IMR-90 (cell line): ENCODE measurements around the gene ZNF827. TPM values are rescaled to one million over a fixed set of nuclear protein-coding genes. Genes with fewer than 3 reads are reported as not detected.

Source experiments
- ATAC-seq: fragments of 200-7000 bp; cut with Tn5 transposase; 2 replicates; pipeline ENCODE4 v1.9.1; 2020; ENCODE audit warnings: low read depth, mild to moderate bottlenecking, moderate library complexity
- BruUV-seq: library from RNA; stranded (reverse); fragments of 400-500 nt; replicated peaks from 2 replicates; lab custom pipeline; 2021; lab: Mats Ljungman, UMichigan
- CTCF ChIA-PET: fragments of 300-600 bp; formaldehyde crosslinking; extraction: SDS; loops from one replicate; lab custom pipeline; 2021; ENCODE audit warnings: antibody characterized with exemption; lab: Yijun Ruan, JAX
- POLR2A ChIA-PET: fragments of 300-600 bp; sonication (Branson Sonifier 250); formaldehyde crosslinking; loops from one replicate; lab custom pipeline; 2022; ENCODE audit warnings: antibody characterized with exemption; ENCODE audit not compliant: unreplicated experiment; lab: Charles Lee
- DNase-seq: peaks from one replicate; pipeline ENCODE4 v3.0.0; 2013
- H2AFZ ChIP-seq: replicated peaks from 2 replicates; pipeline ENCODE3; 2013; ENCODE audit warnings: low read length, mild to moderate bottlenecking; ENCODE audit not compliant: poor library complexity
- H2AK5ac ChIP-seq: 2 replicates; pipeline ENCODE4 v1.6.1; 2013; ENCODE audit warnings: low read depth, low read length, inconsistent platforms
- H2AK9ac ChIP-seq: replicated peaks from 2 replicates; pipeline ENCODE3; 2013; ENCODE audit warnings: mild to moderate bottlenecking, low read depth, low read length, moderate library complexity; ENCODE audit not compliant: poor library complexity
- H2BK120ac ChIP-seq: 2 replicates; pipeline ENCODE4 v1.6.1; 2013; ENCODE audit warnings: low read depth, low read length, inconsistent platforms
- H2BK15ac ChIP-seq: 3 replicates; pipeline ENCODE4 v1.6.1; 2013; ENCODE audit warnings: low read depth, low read length, inconsistent platforms
- H2BK20ac ChIP-seq: 2 replicates; pipeline ENCODE4 v1.6.1; 2013; ENCODE audit warnings: low read depth, mild to moderate bottlenecking, inconsistent platforms, low read length, moderate library complexity
- H2BK5ac ChIP-seq: 2 replicates; pipeline ENCODE4 v1.6.1; 2013; ENCODE audit warnings: mild to moderate bottlenecking, low read depth, low read length, inconsistent platforms; ENCODE audit not compliant: poor library complexity, severe bottlenecking
- H3K14ac ChIP-seq: replicated peaks from 2 replicates; pipeline ENCODE4 v1.6.1; 2013; ENCODE audit warnings: low read depth, low read length, inconsistent platforms
- H3K18ac ChIP-seq: 2 replicates; pipeline ENCODE4 v1.6.1; 2013; ENCODE audit warnings: low read depth, low read length, control low read depth
- H3K23ac ChIP-seq: 2 replicates; pipeline ENCODE4 v1.6.1; 2013; ENCODE audit warnings: low read depth, low read length, inconsistent platforms
- H3K27ac ChIP-seq: 2 replicates; pipeline ENCODE4 v1.5.1; 2013; ENCODE audit warnings: mild to moderate bottlenecking, control low read depth, low read length; ENCODE audit not compliant: insufficient read depth
- H3K27me3 ChIP-seq: 2 replicates; pipeline ENCODE4 v1.6.1; 2013; ENCODE audit warnings: low read length; ENCODE audit not compliant: control insufficient read depth, insufficient read depth
- H3K36me3 ChIP-seq: 2 replicates; pipeline ENCODE4 v1.6.1; 2013; ENCODE audit warnings: low read length, mixed read lengths; ENCODE audit not compliant: control insufficient read depth, insufficient read depth
- H3K4ac ChIP-seq: 2 replicates; pipeline ENCODE4 v1.6.1; 2013; ENCODE audit warnings: low read depth, low read length, inconsistent platforms
- H3K4me1 ChIP-seq: 2 replicates; pipeline ENCODE4 v1.6.1; 2013; ENCODE audit warnings: low read length, mixed read lengths; ENCODE audit not compliant: control insufficient read depth, insufficient read depth
- H3K4me2 ChIP-seq: 2 replicates; pipeline ENCODE4 v1.6.1; 2013; ENCODE audit warnings: low read depth, mild to moderate bottlenecking, control low read depth, low read length, moderate library complexity
- H3K4me3 ChIP-seq: 2 replicates; pipeline ENCODE4 v1.5.1; 2013; ENCODE audit warnings: low read depth, mild to moderate bottlenecking, control low read depth, low read length, moderate library complexity; ENCODE audit not compliant: insufficient read depth
- H3K56ac ChIP-seq: 2 replicates; pipeline ENCODE4 v1.6.1; 2013; ENCODE audit warnings: low read length, inconsistent platforms; ENCODE audit not compliant: insufficient read depth; ENCODE audit errors: extremely low read depth
- H3K79me1 ChIP-seq, 2 experiments: 2 replicates each; pipeline ENCODE4 v1.6.1; 2013; ENCODE audit warnings: low read length in 2 of 2, inconsistent platforms in 1 of 2, low read depth in 1 of 2
- H3K9ac ChIP-seq: 2 replicates; pipeline ENCODE4 v1.6.1; 2013; ENCODE audit warnings: low read depth, low read length, control low read depth
- H3K9me1 ChIP-seq: 2 replicates; pipeline ENCODE4 v1.6.1; 2013; ENCODE audit warnings: low read length, inconsistent platforms; ENCODE audit not compliant: insufficient read depth
- H3K9me3 ChIP-seq: 2 replicates; pipeline ENCODE4 v1.6.1; 2013; ENCODE audit warnings: low read length; ENCODE audit not compliant: control insufficient read depth, insufficient read depth
- H4K20me1 ChIP-seq: 2 replicates; pipeline ENCODE4 v1.6.1; 2013; ENCODE audit warnings: low read length, inconsistent platforms; ENCODE audit not compliant: insufficient read depth
- H4K5ac ChIP-seq: 2 replicates; pipeline ENCODE4 v1.6.1; 2013; ENCODE audit warnings: mild to moderate bottlenecking, low read depth, low read length, control low read depth
- H4K8ac ChIP-seq, 2 experiments: 2 replicates each; pipeline ENCODE4 v1.6.1; 2013; ENCODE audit warnings: low read depth in 2 of 2, low read length in 2 of 2, control low read depth in 1 of 2, inconsistent platforms in 1 of 2
- H4K91ac ChIP-seq: 2 replicates; pipeline ENCODE4 v1.6.1; 2013; ENCODE audit warnings: low read depth, low read length, inconsistent platforms; ENCODE audit not compliant: insufficient read depth
- RFX5 ChIP-seq: IDR thresholded peaks from 2 replicates; pipeline ENCODE4 v1.8.0; 2012; ENCODE audit warnings: low read depth, mild to moderate bottlenecking, low read length, moderate library complexity
- WGBS, 2 experiments: methylation state at CpG; one replicate each; pipeline versions ENCODE4 v1.1.5 to v1.1.7; 2013; ENCODE audit warnings: missing lambda C conversion rate in 2 of 2; ENCODE audit not compliant: insufficient read length in 1 of 2; ENCODE audit errors: extremely low coverage in 2 of 2; 5-methylcytosine and 5-hydroxymethylcytosine counted together
- dilution Hi-C: fragments of 300-500 bp; cut with HindIII; formaldehyde crosslinking; loops from one replicate; pipeline ENCODE4 v1.14.3; 2018; ENCODE audit warnings: low sequenced_read_pairs; ENCODE audit not compliant: unreplicated experiment
- in situ Hi-C: fragments of 300-500 bp; cut with MboI; formaldehyde crosslinking; loops from 3 replicates; pipeline ENCODE4 v1.14.3; 2019; ENCODE audit warnings: low sequenced_read_pairs, inconsistent platforms, mixed read lengths
- intact Hi-C: fragments of 100-400 bp; cut with micrococcal nuclease; formaldehyde crosslinking; loops from 2 replicates; pipeline ENCODE4 v1.10.0; 2022
- polyA plus RNA-seq, 3 experiments: library from polyadenylated mRNA; depleted of rRNA; stranded (reverse); fragments of >200 nt; gene quantifications; 2 replicates each; pipeline ENCODE4 v1.2.3, GENCODE V29; 2012; ENCODE audit warnings: low replicate concordance in 1 of 3
- total RNA-seq: library from RNA; depleted of rRNA; stranded (reverse); fragments of >200 nt; gene quantifications from 2 replicates; pipeline ENCODE4 v1.2.3, GENCODE V29; 2012

The ZNF827 gene
- total and polyA plus RNA-seq, 2 of the 4 experiments (the other 2 are of a cell fraction) = 6.6 to 31.7 TPM

DNA sequence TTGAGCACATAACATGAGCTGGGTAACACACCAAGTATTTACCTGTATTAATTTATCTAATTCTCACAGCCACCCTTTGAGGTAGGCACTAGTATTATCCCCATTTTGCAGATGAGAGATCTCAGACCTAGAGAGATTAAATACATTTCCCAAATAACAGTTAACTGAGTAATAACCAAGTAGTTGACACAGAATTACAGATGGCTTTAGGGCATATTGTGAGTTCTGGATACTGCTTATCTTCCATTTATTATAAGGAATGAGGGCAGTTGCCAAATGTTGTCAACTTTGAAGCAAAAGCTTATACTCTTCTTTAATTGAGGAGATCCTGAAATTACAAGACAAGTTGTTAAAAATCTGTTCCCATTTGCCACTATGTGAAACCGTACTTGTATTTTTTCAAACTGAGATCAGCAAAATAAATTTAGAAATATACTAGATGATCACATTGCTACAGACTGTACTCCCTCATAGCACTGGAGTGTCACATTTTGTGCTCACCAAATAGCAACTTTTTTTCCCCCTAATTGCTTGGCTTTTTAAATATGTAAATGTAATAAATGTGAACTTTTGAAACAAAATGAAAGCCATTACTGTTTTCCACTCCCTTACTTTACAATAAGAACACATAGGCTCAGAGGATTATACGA is 62.0 kb downstream of the ZNF827 start:
- ATAC-seq = no peak
- ChIA-PET POLR2A (no interaction called here), CTCF (no interaction called here)

More for the DNA sequence above, 62.0 kb downstream of the ZNF827 start:
- Histone ChIP-seq H3K4me2 (no peak overlapping the region), H3K79me1 (peaks cover 12 to 29% of the 10 kb centered on the region in 2 experiments), H3K9ac (no peak overlapping the region), H3K23ac (no peak overlapping the region), H2AK5ac (no peak overlapping the region), H3K9me1 (peaks cover 3% of the 10 kb centered on the region), H4K8ac (no peak overlapping the region), H4K91ac (no peak overlapping the region), H4K20me1 (no peaks in the 10 kb centered on the region), H2AFZ (no peak overlapping the region), H3K56ac (no peak overlapping the region), H3K36me3 (peaks cover 2% of the 10 kb centered on the region; the same call in 1 of the 2 replicates), H2AK9ac (no peak overlapping the region), H2BK120ac (no peak overlapping the region), H3K9me3 (no peaks in the 10 kb centered on the region), H4K5ac (no peak overlapping the region), H3K27ac (no peak overlapping the region), H2BK15ac (no peak overlapping the region), H3K4ac (no peak overlapping the region), H3K27me3 (no peaks in the 10 kb centered on the region), H3K4me3 (no peak overlapping the region), H3K18ac (no peak overlapping the region), H3K4me1 (peaks cover 8% of the 10 kb centered on the region), H3K14ac (no peak overlapping the region), H2BK5ac (no peak overlapping the region), H2BK20ac (no peak overlapping the region)
- dilution Hi-C loops = no loop called here
- no TSS peak for BruUV-seq
- no peak for TF ChIP-seq RFX5
- WGBS, 2 experiments = no CpG with 5 or more reads among the region's 2 CpGs
- no peak for DNase-seq
- in situ Hi-C loops = no loop called here
- intact Hi-C loops = loop anchor here (5.0 kb wide), 1 partner anchor 139 kb away; no protein-coding TSS in a partner anchor
